Stimulated activated CD8-positive, alpha-beta memory T cell treated with anti-CD3 and anti-CD28 coated beads, Interleukin-2, amount 100 ng/mL, for 1 hour (primary cell): ENCODE results near the gene ACAD10.
"Not testable (repeated sequence)": the region's sequence is repeated elsewhere in the genome, so short reads cannot be mapped to it uniquely, and the experiment has no call there.

Experiments
- DNase-seq, 2 donors: peaks; one replicate each; pipeline ENCODE4 v3.0.0-alpha.2; 2020; ENCODE audit warnings: low read depth in 2 of 2

The ACAD10 gene

DNA sequence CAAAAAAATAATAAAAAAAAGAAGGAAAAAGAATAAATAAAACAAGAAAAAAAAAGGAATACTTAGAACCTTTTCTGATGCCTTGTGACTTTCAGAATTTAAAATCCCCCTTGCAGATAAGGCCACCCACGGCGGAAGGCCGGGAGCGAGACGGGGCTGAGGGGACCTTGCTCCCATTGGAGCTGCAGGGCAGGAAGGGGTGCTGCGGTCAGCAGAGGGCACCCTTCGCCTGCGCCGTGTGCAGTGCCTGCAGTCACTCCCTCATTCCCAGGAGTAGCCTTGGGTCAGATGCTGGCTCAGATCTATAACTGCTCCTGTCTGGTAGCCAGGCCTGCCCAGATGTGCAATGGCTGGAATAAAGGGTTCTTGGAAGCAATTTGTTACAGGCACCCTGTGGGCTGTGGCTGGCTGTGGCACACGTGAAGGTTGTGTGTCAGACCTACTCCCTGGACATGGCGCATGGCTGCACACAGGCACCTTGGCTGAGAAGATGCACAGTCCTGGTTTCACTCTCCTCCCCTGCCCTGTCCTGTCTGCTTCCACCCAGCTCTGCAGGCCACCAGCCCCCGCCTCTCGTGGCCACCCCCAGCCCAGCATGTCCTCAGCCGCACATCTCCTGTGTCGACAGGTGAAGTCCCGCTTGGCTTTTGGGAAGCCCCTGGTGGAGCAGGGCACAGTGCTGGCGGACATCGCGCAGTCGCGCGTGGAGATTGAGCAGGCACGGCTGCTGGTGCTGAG is 67.5 kb downstream of the ACAD10 start:
- no peak for DNase-seq

DNA sequence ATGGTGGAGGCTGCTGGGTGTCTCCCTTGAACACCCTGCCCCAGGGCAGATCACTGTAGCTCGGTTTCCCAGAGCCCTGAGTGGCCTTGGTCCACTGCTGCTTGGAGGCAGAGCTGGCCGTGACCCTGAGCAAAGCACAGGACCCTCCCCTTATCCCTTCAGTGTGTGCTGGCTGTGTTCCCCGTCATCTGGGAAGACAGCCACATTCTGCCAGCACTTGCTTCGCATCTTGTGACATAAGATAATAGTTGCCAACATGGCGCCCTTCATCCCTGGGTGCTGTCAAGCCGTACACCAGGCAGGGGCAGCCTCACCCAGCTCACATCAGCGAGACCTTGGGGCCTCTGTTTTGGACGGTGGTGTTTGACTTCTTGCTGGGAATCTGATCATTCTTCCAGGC is 68.8 kb downstream of the ACAD10 start:
- no peak for DNase-seq

DNA sequence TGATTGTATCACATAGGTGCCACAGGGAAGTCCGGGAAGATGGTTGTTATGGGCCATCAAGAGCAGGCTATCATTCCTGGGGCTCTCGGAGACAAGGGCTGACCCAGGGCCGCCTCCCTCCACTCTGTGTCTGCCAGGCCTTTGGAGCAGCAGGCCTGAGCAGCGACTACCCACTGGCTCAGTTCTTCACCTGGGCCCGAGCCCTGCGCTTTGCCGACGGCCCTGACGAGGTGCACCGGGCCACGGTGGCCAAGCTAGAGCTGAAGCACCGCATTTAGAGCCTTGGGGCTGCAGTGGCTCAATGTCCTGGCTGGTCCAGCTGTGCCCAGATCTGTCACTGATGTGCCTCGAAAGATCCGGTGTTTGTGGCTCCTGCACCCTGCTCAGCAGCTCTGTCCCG is 70.3 kb downstream of the ACAD10 start:
- DNase-seq: no peak

- DNase-seq: no peak
Measured at GRCh38 chr12:111756681-111757080, 70.8 kb downstream of the ACAD10 start.

DNA sequence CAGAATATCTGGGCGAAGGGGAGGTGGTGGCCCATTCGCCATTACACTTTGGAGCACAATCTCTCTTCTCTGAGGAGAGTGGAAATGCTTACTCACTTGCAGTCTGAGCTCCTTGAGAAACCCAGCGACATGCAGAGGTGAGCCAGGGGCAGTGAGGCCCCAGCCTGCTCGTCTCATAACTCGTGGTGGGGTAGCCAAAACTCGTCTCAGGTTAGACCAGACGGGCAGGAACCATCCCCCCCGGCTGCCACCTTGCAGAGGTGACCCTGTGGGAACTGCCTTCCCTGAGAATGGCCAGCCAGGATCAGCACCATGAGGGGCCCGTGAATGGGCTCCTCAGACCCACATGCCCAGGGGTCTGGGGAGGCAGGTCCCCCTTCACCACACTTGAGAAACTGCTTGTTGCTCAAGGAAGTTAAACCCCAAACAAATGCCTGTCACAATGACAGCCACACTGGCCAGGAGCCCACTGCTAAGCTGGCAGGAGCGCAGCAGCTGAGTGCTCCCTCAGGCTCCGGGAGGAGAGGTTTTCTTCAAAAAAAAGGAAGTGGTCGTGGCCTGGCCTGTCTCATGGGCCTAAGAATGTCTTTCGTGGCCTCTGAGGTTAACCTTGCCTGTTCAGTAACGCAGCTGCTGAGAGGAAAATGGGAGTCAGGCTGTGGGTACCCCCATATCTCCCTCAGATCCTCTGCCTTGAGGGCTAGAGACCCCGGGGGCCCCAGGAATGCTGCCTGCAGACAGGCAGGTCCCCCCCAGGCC is 71.7 kb downstream of the ACAD10 start:
- DNase-seq: no peak

DNA sequence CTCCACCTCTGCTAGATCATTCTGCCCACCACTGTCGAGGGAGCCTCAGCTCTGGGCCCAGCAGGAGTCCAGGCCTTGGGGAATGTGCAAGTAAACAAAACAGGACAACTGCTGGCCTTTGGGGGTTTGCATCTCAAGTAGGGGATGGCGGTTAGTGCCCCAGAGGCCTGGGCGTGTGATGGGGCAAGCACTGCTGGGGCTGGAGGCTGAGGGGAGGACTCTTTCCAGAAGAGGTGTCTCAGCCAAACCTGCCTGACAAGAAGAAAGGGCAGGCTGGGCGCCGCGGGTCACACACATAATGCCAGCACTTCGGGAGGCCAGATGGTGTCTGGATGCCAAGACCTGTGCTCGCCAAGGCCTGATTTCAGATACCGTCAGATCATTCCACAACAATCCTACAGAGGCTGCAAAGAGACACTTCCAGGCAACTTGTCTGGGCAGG is 72.3 kb downstream of the ACAD10 start:
- no peak for DNase-seq

DNA sequence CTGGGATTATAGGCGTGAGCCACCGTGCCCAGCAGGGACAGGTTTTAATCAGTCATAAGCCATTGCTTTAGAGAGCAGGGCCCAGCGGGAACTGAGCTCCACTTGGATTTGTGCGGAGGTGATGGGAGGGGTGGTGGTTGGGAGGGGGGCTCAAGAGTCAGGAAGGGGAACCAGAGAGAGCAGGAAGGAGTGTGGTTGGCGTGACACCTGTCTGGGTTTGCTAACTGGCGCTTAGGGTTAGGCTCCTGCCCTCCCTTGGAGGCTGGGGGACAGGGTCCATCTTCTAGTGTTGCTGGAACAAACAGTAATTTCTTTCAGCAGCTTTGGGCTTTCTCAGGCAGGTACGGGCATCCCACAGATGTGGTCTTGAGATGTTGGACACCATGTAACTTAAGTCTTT is 73.4 kb downstream of the ACAD10 start:
- no peak for DNase-seq

- DNase-seq: no peak
Measured at GRCh38 chr12:111759991-111760390, 74.1 kb downstream of the ACAD10 start.

GRCh38 chr12:111761099-111761498 is 75.2 kb downstream of the ACAD10 start:
- no peak for DNase-seq

GRCh38 chr12:111761706-111762105 is 75.9 kb downstream of the ACAD10 start:
- DNase-seq: no peak

DNA sequence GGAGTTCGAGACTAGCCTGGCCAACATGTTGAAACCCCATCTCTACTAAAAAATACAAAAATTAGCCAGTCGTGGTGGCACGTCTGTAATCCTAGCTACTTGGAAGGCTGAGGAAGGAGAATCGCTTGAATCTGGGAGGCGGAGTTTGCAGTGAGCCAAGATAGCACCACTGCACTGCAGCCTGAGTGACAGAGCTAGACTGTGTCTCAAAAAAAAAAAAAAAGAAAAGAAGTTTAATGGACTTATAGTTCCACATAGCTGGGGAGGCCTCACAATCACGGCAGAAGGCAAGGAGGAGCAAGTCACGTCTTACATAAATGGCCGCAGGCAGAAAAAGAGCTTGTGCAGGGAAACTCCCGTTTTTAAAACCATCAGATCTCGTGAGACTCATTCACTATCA is 77.7 kb downstream of the ACAD10 start:
- DNase-seq: not testable (repeated sequence)

DNA sequence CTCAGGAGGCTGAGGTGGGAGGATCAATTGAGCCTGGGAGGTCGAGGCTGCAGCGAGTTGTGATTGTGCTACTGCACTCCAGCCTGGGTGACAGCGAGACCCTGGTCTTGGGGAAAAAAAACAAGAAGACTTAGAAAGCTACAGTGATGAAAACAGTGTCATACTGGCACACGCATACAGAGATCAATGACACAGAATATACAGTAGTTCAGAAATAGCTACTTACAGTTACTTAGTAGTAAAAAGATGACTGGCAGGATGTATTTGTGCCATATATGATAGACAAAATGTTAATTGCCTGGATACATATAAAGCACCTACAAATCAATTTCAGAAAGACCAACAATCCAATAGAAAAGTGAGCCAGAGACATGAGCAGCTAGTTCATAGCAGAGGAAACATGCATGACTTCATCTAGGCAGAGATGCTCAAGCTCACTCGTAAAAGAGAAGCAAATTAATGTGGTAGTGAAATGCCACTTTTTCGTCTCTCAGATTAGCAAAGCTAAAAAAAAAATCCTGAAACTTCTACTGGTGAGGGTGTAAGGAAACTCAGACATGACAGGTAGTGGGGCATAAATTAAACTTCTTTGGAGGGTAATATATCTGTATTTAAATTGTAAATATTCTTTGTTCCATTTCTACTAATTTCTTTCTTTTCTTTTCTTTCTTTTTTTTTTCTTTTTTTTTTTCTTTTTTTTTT is 78.4 kb downstream of the ACAD10 start:
- no peak for DNase-seq

GRCh38 chr12:111766608-111767361 is 80.9 kb downstream of the ACAD10 start, which contains the start of gene ALDH2:
TSS of gene ALDH2 (plus strand) at chr12:111766933. CDS start at chr12:111766983, 50 bp downstream.
- peak in 1 of 2 donors; percentile 9 for DNase-seq

DNA sequence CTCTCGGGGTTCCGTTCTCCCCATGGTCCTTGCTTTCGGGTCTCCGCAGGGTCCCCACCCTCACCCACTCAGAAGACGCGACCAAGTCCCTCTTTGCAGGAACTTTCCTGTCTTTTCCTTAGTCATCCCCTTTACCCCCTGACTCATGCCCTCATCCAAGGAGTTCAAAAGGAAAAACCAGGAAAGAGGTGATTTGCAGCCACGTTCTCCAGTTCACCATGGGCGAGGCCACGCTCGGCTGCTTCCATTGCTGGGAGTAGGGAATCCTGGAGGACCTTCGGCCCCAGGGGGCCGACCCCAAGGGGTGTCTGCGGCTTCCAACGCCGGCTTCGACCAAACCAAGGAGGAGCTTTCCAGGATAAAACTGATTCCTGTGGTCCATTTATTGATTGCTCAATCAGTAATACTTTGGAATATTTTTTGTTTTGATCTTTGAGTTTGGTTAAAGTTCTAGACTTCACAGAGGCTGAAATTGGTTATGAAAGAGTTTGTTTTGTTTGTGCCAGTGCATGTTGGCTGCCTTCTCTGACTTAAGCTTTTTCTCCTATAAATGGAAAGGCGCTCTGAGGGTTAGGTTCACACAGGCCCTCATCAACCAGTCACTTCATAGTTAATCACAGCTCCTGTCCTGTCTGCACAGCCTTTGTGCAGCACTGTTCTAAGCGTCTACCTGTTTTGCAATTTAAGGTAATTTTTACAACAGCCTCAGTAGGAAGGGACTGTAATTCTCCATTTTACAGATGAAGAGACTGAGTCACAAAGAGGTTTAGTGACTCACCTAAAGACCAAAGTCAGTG is 81.7 kb downstream of the ACAD10 start:
- no peak for DNase-seq

- no peak for DNase-seq
Measured at GRCh38 chr12:111768159-111768895, 82.5 kb downstream of the ACAD10 start.

DNA sequence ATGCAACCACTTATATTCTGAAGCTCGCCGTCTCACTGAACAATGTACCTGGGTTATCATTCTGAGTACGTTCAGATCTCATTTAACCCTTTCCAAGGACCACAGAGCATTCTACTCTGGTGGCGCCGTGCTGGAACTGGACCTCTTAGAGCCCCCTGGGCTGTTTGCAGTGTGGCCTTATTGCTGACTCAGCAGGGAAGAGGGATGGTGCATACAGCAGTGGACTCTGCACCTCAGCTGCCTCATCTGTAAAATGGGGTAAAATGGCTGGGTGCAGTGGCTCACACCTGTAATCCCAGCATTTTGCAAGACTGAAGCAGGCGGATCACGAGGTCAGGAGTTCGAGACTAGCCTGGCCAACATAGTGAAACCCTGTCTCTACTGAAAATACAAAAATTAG is 83.7 kb downstream of the ACAD10 start:
- no peak for DNase-seq

GRCh38 chr12:111773801-111774551 is 88.1 kb downstream of the ACAD10 start:
- no peak for DNase-seq

DNA sequence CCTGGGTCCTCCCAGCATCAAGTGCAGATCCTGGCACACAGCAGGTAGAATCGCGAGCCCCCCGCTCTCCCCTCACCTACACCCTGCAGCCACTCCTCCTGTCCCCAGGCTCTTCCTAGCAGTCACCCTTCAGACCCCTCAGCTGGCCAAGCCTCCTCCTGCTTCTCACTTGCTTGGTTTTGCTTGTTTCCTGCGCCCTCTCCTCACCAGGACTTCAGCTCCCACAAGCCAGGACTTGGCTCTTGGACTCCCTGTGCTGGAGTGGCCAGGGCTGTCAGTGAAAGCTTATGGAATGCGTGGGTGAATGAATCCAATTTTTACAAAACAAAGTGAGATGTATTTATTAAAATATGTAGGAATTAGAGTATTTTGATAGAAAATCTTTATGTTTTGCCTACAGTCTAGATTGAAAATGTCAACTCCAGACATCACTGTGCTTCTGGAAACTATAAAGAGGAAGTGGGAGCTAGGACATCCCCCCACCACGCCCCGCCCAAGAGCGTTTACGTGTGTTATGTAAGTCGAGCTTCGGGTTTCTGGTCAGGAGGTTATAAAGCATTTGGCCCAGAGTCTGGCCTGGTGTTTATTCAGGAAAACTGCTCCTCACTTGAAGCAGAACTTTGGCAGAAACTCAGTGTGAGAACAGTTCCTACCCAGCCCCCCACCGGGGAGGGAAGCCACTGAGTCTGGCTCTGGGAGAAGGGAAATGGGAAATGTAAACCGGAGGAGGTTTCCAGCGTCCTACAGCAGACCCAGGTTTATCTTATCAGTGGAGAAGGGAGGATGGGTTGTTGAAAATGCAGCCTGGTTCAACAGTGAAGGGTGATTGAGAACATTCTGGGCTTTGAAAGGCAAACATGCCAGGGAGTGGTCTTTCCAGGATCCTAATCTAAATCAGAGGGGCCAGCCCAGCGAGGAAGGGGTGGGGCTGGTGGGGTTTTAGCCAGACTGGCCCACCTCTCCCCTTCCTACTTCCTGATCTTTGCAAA is 89.6 kb downstream of the ACAD10 start:
- no peak for DNase-seq
